Keratinocyte (primary cell): ENCODE measurements around the gene B9D1. TPM values are rescaled to one million over a fixed set of nuclear protein-coding genes. Genes with fewer than 3 reads are reported as not detected.

Experiments
- DNase-seq: peaks from one replicate; pipeline ENCODE4 v3.0.0-alpha.2; 2011; ENCODE audit warnings: low read depth, missing footprints, low spot score
- FAIRE-seq: peaks from 2 replicates; lab custom pipeline; 2011; peaks lifted over from hg19 to GRCh38; lab: Jason Lieb, UNC
- H2AFZ ChIP-seq: 2 replicates; pipeline ENCODE4 v1.6.0; 2012; ENCODE audit warnings: low read length, control low read depth, inconsistent platforms; ENCODE audit not compliant: control insufficient read depth
- H3K27ac ChIP-seq: 2 replicates; pipeline ENCODE4 v1.5.1; 2011; ENCODE audit warnings: low read length; ENCODE audit not compliant: control insufficient read depth, insufficient read depth
- H3K27me3 ChIP-seq: 3 replicates; pipeline ENCODE4 v1.6.0; 2011; ENCODE audit warnings: low read length; ENCODE audit not compliant: control insufficient read depth, insufficient read depth; ENCODE audit errors: extremely low read depth
- H3K36me3 ChIP-seq, 2 experiments: 2 replicates in 1 of 2; 3 replicates in 1 of 2; pipeline ENCODE4 v1.5.1; 2011; ENCODE audit warnings: low read length in 2 of 2, mild to moderate bottlenecking in 1 of 2; ENCODE audit not compliant: control insufficient read depth in 2 of 2, insufficient read depth in 2 of 2; ENCODE audit errors: extremely low read depth in 1 of 2
- H3K4me1 ChIP-seq: 3 replicates; pipeline ENCODE4 v1.5.1; 2011; ENCODE audit warnings: low read length; ENCODE audit not compliant: control insufficient read depth, insufficient read depth; ENCODE audit errors: extremely low read depth
- H3K4me2 ChIP-seq: 3 replicates; pipeline ENCODE4 v1.6.0; 2011; ENCODE audit warnings: low read depth, low read length; ENCODE audit not compliant: control insufficient read depth, insufficient read depth; ENCODE audit errors: extremely low read depth
- H3K4me3 ChIP-seq, 3 experiments: fragments of 200-600 bp in 1 of 3; sonication (generic) in 1 of 3; 2 replicates in 2 of 3; 3 replicates in 1 of 3; pipeline ENCODE4 v1.5.1; 2011 to 2016; ENCODE audit warnings: low read length in 3 of 3, mild to moderate bottlenecking in 3 of 3, control low read depth in 2 of 3, inconsistent platforms in 1 of 3, low read depth in 1 of 3, mixed read lengths in 1 of 3, mixed run types in 1 of 3, moderate library complexity in 1 of 3; ENCODE audit not compliant: control insufficient read depth in 2 of 3, insufficient read depth in 2 of 3; ENCODE audit errors: extremely low read depth in 1 of 3
- H3K79me2 ChIP-seq: 2 replicates; pipeline ENCODE4 v1.6.0; 2012; ENCODE audit warnings: low read length; ENCODE audit not compliant: control insufficient read depth, insufficient read depth
- H3K9ac ChIP-seq: 3 replicates; pipeline ENCODE4 v1.6.0; 2011; ENCODE audit warnings: low read length; ENCODE audit not compliant: control insufficient read depth, insufficient read depth; ENCODE audit errors: extremely low read depth
- H3K9me1 ChIP-seq: 3 replicates; pipeline ENCODE4 v1.6.0; 2011; ENCODE audit warnings: low read length; ENCODE audit not compliant: control insufficient read depth, insufficient read depth; ENCODE audit errors: extremely low read depth
- H3K9me3 ChIP-seq: 2 replicates; pipeline ENCODE4 v1.5.1; 2012; ENCODE audit warnings: low read depth, low read length; ENCODE audit not compliant: control insufficient read depth
- H4K20me1 ChIP-seq: 3 replicates; pipeline ENCODE4 v1.6.0; 2011; ENCODE audit warnings: low read length; ENCODE audit not compliant: control insufficient read depth, insufficient read depth; ENCODE audit errors: extremely low read depth
- CTCF ChIP-seq, 3 experiments: IDR thresholded peaks in 1 of 3; conservative IDR thresholded peaks in 1 of 3; optimal IDR thresholded peaks in 1 of 3; 2 replicates in 2 of 3; 3 replicates in 1 of 3; pipeline versions ENCODE3 to v1.5.1; 2011; ENCODE audit warnings: low read length in 3 of 3, mild to moderate bottlenecking in 3 of 3, moderate library complexity in 2 of 3, control low read depth in 1 of 3, inconsistent platforms in 1 of 3; ENCODE audit not compliant: insufficient read depth in 2 of 3; ENCODE audit errors: extremely low read depth in 1 of 3
- EZH2 ChIP-seq: IDR thresholded peaks from one replicate; pipeline ENCODE4 v1.6.1; 2012; ENCODE audit warnings: inconsistent platforms, mild to moderate bottlenecking, low read length, moderate library complexity
- dilution Hi-C: fragments of 300-500 bp; cut with MboI; formaldehyde crosslinking; loops from one replicate; pipeline ENCODE4 v1.7.0; 2020; ENCODE audit warnings: low sequenced_read_pairs; ENCODE audit not compliant: extremely low pct_ligation_motif_present
- polyA plus RNA-seq, 5 experiments: library from polyadenylated mRNA; depleted of rRNA in 3 of 5; stranded (reverse) in 3 of 5; stranded (forward) in 1 of 5; unstranded in 1 of 5; fragments of >200 nt; gene quantifications; 1 replicate in 1 of 5; 2 replicates in 3 of 5; 3 replicates in 1 of 5; pipeline versions ENCODE4 v1.2.1 to v1.2.3, GENCODE V29; 2011 to 2012; ENCODE audit warnings: missing spikeins in 2 of 5, low read depth in 1 of 5, low replicate concordance in 1 of 5

Gene B9D1
- polyA plus RNA-seq, 1 donor (not counting 4 experiments of a cell fraction or from before 2014, with no cell fraction given): 30.3 TPM

- Histone ChIP-seq H3K9me1 (peaks cover 4% of the 10 kb centered on the region), H3K4me1 (peaks cover 30% of the 10 kb centered on the region), H3K4me3 (no peak overlapping the region), H4K20me1 (no peaks in the 10 kb centered on the region), H3K4me2 (no peak overlapping the region), H3K9me3 (no peaks in the 10 kb centered on the region), H3K79me2 (no peaks in the 10 kb centered on the region), H3K27me3 (no peaks in the 10 kb centered on the region), H3K27ac (peak overlapping the region; percentile 29), H3K9ac (no peak overlapping the region), H2AFZ (no peak overlapping the region), H3K36me3 (peaks cover 19 to 44% of the 10 kb centered on the region in 2 experiments)
- no peak for FAIRE-seq
- no peak for DNase-seq
- dilution Hi-C loops: no loop called here
- TF ChIP-seq CTCF (optimal IDR thresholded peaks at IDR 0.05 in 1 of 3, IDR thresholded peaks at IDR 0.05 in 1 of 3, conservative IDR thresholded peaks at IDR 0.05 in 1 of 3; ENCODE audit: extremely low read depth in 1 of 3, insufficient read depth in 2 of 3, low read length in 3 of 3) (no peak), EZH2 (no peak)
These were observed 49.3 kb downstream of the B9D1 start for GRCh38 chr17:19313066-19313745.

- TF ChIP-seq CTCF (optimal IDR thresholded peaks at IDR 0.05 in 1 of 3, IDR thresholded peaks at IDR 0.05 in 1 of 3, conservative IDR thresholded peaks at IDR 0.05 in 1 of 3; ENCODE audit: extremely low read depth in 1 of 3, insufficient read depth in 2 of 3, low read length in 3 of 3) (no peak), EZH2 (no peak)
- dilution Hi-C loops: no loop called here
- DNase-seq (no peak), FAIRE-seq (no peak)
- Histone ChIP-seq H3K36me3 (peaks cover 15 to 38% of the 10 kb centered on the region in 2 experiments), H3K9me1 (peaks cover 4% of the 10 kb centered on the region), H3K4me3 (no peak overlapping the region), H3K4me1 (peaks cover 30% of the 10 kb centered on the region), H3K9ac (no peak overlapping the region), H2AFZ (no peak overlapping the region), H3K27ac (no peak overlapping the region), H3K9me3 (no peaks in the 10 kb centered on the region), H4K20me1 (no peaks in the 10 kb centered on the region), H3K79me2 (no peaks in the 10 kb centered on the region), H3K4me2 (no peak overlapping the region), H3K27me3 (no peaks in the 10 kb centered on the region)
These were observed 50.1 kb downstream of the B9D1 start for GRCh38 chr17:19312406-19312805.
